HCT116 (cell line): Measurements from ENCODE around the gene ERBB4. TPM values are rescaled to one million over a fixed set of nuclear protein-coding genes. Genes with fewer than 3 reads are reported as not detected.

Source experiments
- ATAC-seq: fragments of 200-7000 bp; cut with Tn5 transposase; 2 replicates; pipeline ENCODE4 v1.9.1; 2020; ENCODE audit warnings: mild to moderate bottlenecking, moderate library complexity
- BruUV-seq: library from RNA; stranded (reverse); fragments of 400-500 nt; replicated peaks from 2 replicates; lab custom pipeline; 2021; lab: Mats Ljungman, UMichigan
- CTCF ChIA-PET: fragments of 300-600 bp; sonication (Branson Sonifier 250); formaldehyde crosslinking; loops from one replicate; lab custom pipeline; 2021; ENCODE audit warnings: antibody characterized with exemption; lab: Charles Lee
- POLR2A ChIA-PET: fragments of 300-600, 350-600 bp; sonication (Branson Sonifier 250); formaldehyde crosslinking; loops from one replicate; lab custom pipeline; 2021; ENCODE audit warnings: antibody characterized with exemption; lab: Charles Lee
- RAD21 ChIA-PET, 2 experiments: fragments of 300-600 bp; sonication (Branson Sonifier 250); formaldehyde crosslinking; loops; one replicate each; lab custom pipeline; 2023; ENCODE audit warnings: low total read pairs in 2 of 2; ENCODE audit not compliant: uncharacterized antibody in 2 of 2, unreplicated experiment in 2 of 2, low non-redundant PET in 1 of 2; lab: Charles Lee
- DNase-seq: peaks from one replicate; pipeline ENCODE4 v3.0.0-alpha.2; 2010; ENCODE audit warnings: low read depth, low spot score
- H2AFZ ChIP-seq: fragments of 200-600 bp; shearing (Covaris generic), sonication (generic); 2 replicates; pipeline ENCODE4 v1.6.1; 2017; ENCODE audit warnings: low read depth, mixed run types, mixed read lengths, antibody characterized with exemption, low read length; ENCODE audit not compliant: poor library complexity, severe bottlenecking
- H3K27ac ChIP-seq: 2 replicates; pipeline ENCODE4 v1.5.1; 2012; ENCODE audit warnings: low read depth, low read length
- H3K27me3 ChIP-seq: fragments of 200-600 bp; sonication (generic); 2 replicates; pipeline ENCODE4 v1.6.1; 2016; ENCODE audit warnings: mixed run types, low read length, mixed read lengths; ENCODE audit not compliant: insufficient read depth
- H3K36me3 ChIP-seq, 2 experiments: fragments of 200-500 bp in 1 of 2; fragments of 200-600 bp in 1 of 2; sonication (Bioruptor generic) in 1 of 2; sonication (generic) in 1 of 2; 2 replicates each; pipeline versions ENCODE4 v1.5.1 to v1.6.1; 2014 to 2016; ENCODE audit warnings: low read length in 2 of 2, inconsistent platforms in 1 of 2, mixed read lengths in 1 of 2, mixed run types in 1 of 2; ENCODE audit not compliant: insufficient read depth in 2 of 2, control insufficient read depth in 1 of 2
- H3K4me1 ChIP-seq, 2 experiments: fragments of 200-600 bp in 1 of 2; sonication (generic) in 1 of 2; 2 replicates each; pipeline versions ENCODE4 v1.5.1 to v1.6.1; 2012 to 2017; ENCODE audit warnings: low read length in 2 of 2, inconsistent platforms in 1 of 2, mild to moderate bottlenecking in 1 of 2, mixed read lengths in 1 of 2, mixed run types in 1 of 2, moderate library complexity in 1 of 2; ENCODE audit not compliant: insufficient read depth in 2 of 2, control insufficient read depth in 1 of 2
- H3K4me2 ChIP-seq: fragments of 200-600 bp; sonication (generic); 2 replicates; pipeline ENCODE4 v1.6.1; 2017; ENCODE audit warnings: mixed run types, low read length, mixed read lengths
- H3K4me3 ChIP-seq, 2 experiments: fragments of 200-600 bp in 1 of 2; sonication (generic) in 1 of 2; replicated peaks in 1 of 2; 2 replicates each; pipeline ENCODE4 v1.5.1; 2011 to 2016; ENCODE audit warnings: low read length in 2 of 2, control low read depth in 1 of 2, low read depth in 1 of 2, mild to moderate bottlenecking in 1 of 2, mixed read lengths in 1 of 2, mixed run types in 1 of 2
- H3K79me2 ChIP-seq: fragments of 200-600 bp; sonication (generic); 2 replicates; pipeline ENCODE4 v1.6.1; 2017; ENCODE audit warnings: mild to moderate bottlenecking, mixed run types, low read length, moderate library complexity, mixed read lengths; ENCODE audit not compliant: insufficient read depth
- H3K9ac ChIP-seq: fragments of 200-600 bp; sonication (generic); 2 replicates; pipeline ENCODE4 v1.6.1; 2016; ENCODE audit warnings: low read length, mixed read lengths
- H3K9me2 ChIP-seq: fragments of 200-600 bp; sonication (generic), shearing (Covaris generic); 2 replicates; pipeline ENCODE4 v1.6.1; 2017; ENCODE audit warnings: mixed run types, mild to moderate bottlenecking, moderate library complexity; ENCODE audit not compliant: insufficient read depth
- H3K9me3 ChIP-seq, 2 experiments: fragments of 200-500 bp in 1 of 2; fragments of 200-600 bp in 1 of 2; sonication (Bioruptor generic) in 1 of 2; sonication (generic) in 1 of 2; 2 replicates each; pipeline ENCODE4 v1.6.1; 2014 to 2017; ENCODE audit warnings: low read length in 2 of 2, mixed read lengths in 2 of 2, inconsistent platforms in 1 of 2, low read depth in 1 of 2, mild to moderate bottlenecking in 1 of 2, mixed run types in 1 of 2, moderate library complexity in 1 of 2; ENCODE audit not compliant: control insufficient read depth in 1 of 2, insufficient read depth in 1 of 2
- H4K20me1 ChIP-seq: fragments of 200-600 bp; sonication (generic), shearing (Covaris generic); 2 replicates; pipeline ENCODE4 v1.6.1; 2017; ENCODE audit warnings: mixed run types, mild to moderate bottlenecking, moderate library complexity; ENCODE audit not compliant: insufficient read depth
- ATF3 ChIP-seq: IDR thresholded peaks from 2 replicates; pipeline ENCODE4 v1.6.1; 2012
- CEBPB ChIP-seq: IDR thresholded peaks from 2 replicates; pipeline ENCODE4 v1.6.1; 2012; ENCODE audit warnings: low read depth
- ELF1 ChIP-seq: IDR thresholded peaks from 2 replicates; pipeline ENCODE4 v1.6.1; 2012; ENCODE audit warnings: low read depth, borderline replicate concordance
- EZH2 ChIP-seq: fragments of 200-600 bp; sonication (generic); IDR thresholded peaks from 2 replicates; pipeline ENCODE4 v1.6.1; 2017; ENCODE audit warnings: antibody characterized with exemption, mixed run types
- EZH2phosphoT487 ChIP-seq: fragments of 200-600 bp; IDR thresholded peaks from 2 replicates; pipeline ENCODE4 v1.6.1; 2018; ENCODE audit warnings: antibody characterized with exemption, borderline replicate concordance
- FOSL1 ChIP-seq: IDR thresholded peaks from 2 replicates; pipeline ENCODE4 v1.6.1; 2012; ENCODE audit warnings: low read depth
- MAX ChIP-seq: IDR thresholded peaks from 2 replicates; pipeline ENCODE4 v1.6.1; 2012
- POLR2A ChIP-seq: IDR thresholded peaks from 2 replicates; pipeline ENCODE4 v1.7.0; 2011; ENCODE audit warnings: borderline replicate concordance; ENCODE audit not compliant: insufficient read depth, insufficient read length; ENCODE audit errors: extremely low read depth
- RAD21 ChIP-seq: IDR thresholded peaks from 2 replicates; pipeline ENCODE4 v1.6.1; 2012; ENCODE audit warnings: low read depth, mild to moderate bottlenecking
- SIN3A ChIP-seq: IDR thresholded peaks from 2 replicates; pipeline ENCODE4 v1.6.1; 2012; ENCODE audit warnings: low read depth
- SRF ChIP-seq: IDR thresholded peaks from 2 replicates; pipeline ENCODE4 v1.6.1; 2012; ENCODE audit warnings: low read depth
- ZBTB33 ChIP-seq: IDR thresholded peaks from 2 replicates; pipeline ENCODE4 v1.6.1; 2011; ENCODE audit warnings: mild to moderate bottlenecking, low read length, moderate library complexity; ENCODE audit not compliant: insufficient replicate concordance; ENCODE audit errors: extremely low read depth
- intact Hi-C: fragments of 100-400 bp; cut with micrococcal nuclease; formaldehyde crosslinking; loops from 2 replicates; pipeline ENCODE4 v1.10.0; 2022
- total RNA-seq: library from RNA; stranded (reverse); gene quantifications from one replicate; pipeline ENCODE4 v1.2.1, GENCODE V29; 2021; ENCODE audit not compliant: unreplicated experiment

ERBB4 gene
- total RNA-seq, 1 experiment from 2014 or later = 0.10 TPM

GRCh38 chr2:211376410-211376809 is 1162.2 kb downstream of the ERBB4 start:
- H3K4me3 ChIP-seq = no peak overlapping the region
- H2AFZ ChIP-seq = no peak overlapping the region
- no TSS peak for BruUV-seq
- RAD21 ChIA-PET = no interaction called here
- no peak overlapping the region for H3K27ac ChIP-seq
- intact Hi-C loops = no loop called here
- ATAC-seq = no peak
- H3K9me2 ChIP-seq = no peaks in the 10 kb centered on the region
- no peak for DNase-seq
- no peaks in the 10 kb centered on the region for H3K27me3 ChIP-seq
- H3K36me3 ChIP-seq = no peaks in the 10 kb centered on the region
- no peaks in the 10 kb centered on the region for H3K4me1 ChIP-seq
- H3K79me2 ChIP-seq = no peaks in the 10 kb centered on the region
- TF ChIP-seq FOSL1 = no peak
- TF ChIP-seq POLR2A = no peak
- no peak for TF ChIP-seq ELF1
- TF ChIP-seq MAX = no peak
- TF ChIP-seq SRF = no peak
- TF ChIP-seq ATF3 = no peak
- no peak for TF ChIP-seq EZH2
- TF ChIP-seq SIN3A = no peak
- no peak for TF ChIP-seq EZH2phosphoT487
- TF ChIP-seq RAD21 = no peak
- no peak for TF ChIP-seq CEBPB
- TF ChIP-seq ZBTB33 = no peak
- no peaks in the 10 kb centered on the region for H3K9me3 ChIP-seq
- no peaks in the 10 kb centered on the region for H4K20me1 ChIP-seq
- CTCF ChIA-PET = no interaction called here
- no peak overlapping the region for H3K4me2 ChIP-seq
- POLR2A ChIA-PET = no interaction called here
- no peak overlapping the region for H3K9ac ChIP-seq
